BE2C (cell line): ENCODE data around the gene PRR30. TPM values are rescaled to one million over a fixed set of nuclear protein-coding genes. Genes with fewer than 3 reads are reported as not detected.

Experiments
- DNase-seq: peaks from one replicate; pipeline ENCODE4 v3.0.0-alpha.2; 2020
- H3K27me3 ChIP-seq: fragments of 250-450 bp; sonication (Bioruptor Pico); 2 replicates; pipeline ENCODE4 v1.5.1; 2020; ENCODE audit warnings: mild to moderate bottlenecking
- H3K36me3 ChIP-seq: fragments of 250-450 bp; sonication (Bioruptor Pico); 2 replicates; pipeline ENCODE4 v1.5.1; 2020; ENCODE audit warnings: mild to moderate bottlenecking
- H3K4me1 ChIP-seq: fragments of 250-450 bp; sonication (Bioruptor Pico); 2 replicates; pipeline ENCODE4 v1.5.1; 2020
- H3K4me3 ChIP-seq: 2 replicates; pipeline ENCODE4 v1.5.1; 2011; ENCODE audit warnings: low read depth, low read length
- H3K9me3 ChIP-seq: fragments of 250-450 bp; sonication (Bioruptor Pico); 2 replicates; pipeline ENCODE4 v1.5.1; 2020
- polyA plus RNA-seq: library from polyadenylated mRNA; unstranded; fragments of >200 nt; gene quantifications from one replicate; pipeline ENCODE4 v1.2.1, GENCODE V29; 2012; ENCODE audit warnings: low read depth, missing spikeins; ENCODE audit not compliant: insufficient read length, insufficient read depth
- TF ChIP-seq, protein P1 (sequence below): IDR thresholded peaks from 2 replicates; pipeline ENCODE4 v1.5.1; 2012; ENCODE audit warnings: mild to moderate bottlenecking, low read depth, low read length

PRR30 gene
- not detected for polyA plus RNA-seq

GRCh38 chr2:27139310-27139709, at the start of gene PRR30:
Gene PRR30 (minus strand): TSS chr2:27139410. CDS start chr2:27138329, 1,081 bp downstream.
- no peak within 1 kb of the TSS for H3K4me3 ChIP-seq
- H3K27me3 ChIP-seq, result no peaks in the 10 kb centered on the region
- H3K4me1 ChIP-seq, result no peaks in the 10 kb centered on the region
- H3K9me3 ChIP-seq, result no peaks in the 10 kb centered on the region
- H3K36me3 ChIP-seq, result no peaks in the 10 kb centered on the region
- no peak for DNase-seq
- TF ChIP-seq, protein P1, sequence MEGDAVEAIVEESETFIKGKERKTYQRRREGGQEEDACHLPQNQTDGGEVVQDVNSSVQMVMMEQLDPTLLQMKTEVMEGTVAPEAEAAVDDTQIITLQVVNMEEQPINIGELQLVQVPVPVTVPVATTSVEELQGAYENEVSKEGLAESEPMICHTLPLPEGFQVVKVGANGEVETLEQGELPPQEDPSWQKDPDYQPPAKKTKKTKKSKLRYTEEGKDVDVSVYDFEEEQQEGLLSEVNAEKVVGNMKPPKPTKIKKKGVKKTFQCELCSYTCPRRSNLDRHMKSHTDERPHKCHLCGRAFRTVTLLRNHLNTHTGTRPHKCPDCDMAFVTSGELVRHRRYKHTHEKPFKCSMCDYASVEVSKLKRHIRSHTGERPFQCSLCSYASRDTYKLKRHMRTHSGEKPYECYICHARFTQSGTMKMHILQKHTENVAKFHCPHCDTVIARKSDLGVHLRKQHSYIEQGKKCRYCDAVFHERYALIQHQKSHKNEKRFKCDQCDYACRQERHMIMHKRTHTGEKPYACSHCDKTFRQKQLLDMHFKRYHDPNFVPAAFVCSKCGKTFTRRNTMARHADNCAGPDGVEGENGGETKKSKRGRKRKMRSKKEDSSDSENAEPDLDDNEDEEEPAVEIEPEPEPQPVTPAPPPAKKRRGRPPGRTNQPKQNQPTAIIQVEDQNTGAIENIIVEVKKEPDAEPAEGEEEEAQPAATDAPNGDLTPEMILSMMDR, result no peak

DNA sequence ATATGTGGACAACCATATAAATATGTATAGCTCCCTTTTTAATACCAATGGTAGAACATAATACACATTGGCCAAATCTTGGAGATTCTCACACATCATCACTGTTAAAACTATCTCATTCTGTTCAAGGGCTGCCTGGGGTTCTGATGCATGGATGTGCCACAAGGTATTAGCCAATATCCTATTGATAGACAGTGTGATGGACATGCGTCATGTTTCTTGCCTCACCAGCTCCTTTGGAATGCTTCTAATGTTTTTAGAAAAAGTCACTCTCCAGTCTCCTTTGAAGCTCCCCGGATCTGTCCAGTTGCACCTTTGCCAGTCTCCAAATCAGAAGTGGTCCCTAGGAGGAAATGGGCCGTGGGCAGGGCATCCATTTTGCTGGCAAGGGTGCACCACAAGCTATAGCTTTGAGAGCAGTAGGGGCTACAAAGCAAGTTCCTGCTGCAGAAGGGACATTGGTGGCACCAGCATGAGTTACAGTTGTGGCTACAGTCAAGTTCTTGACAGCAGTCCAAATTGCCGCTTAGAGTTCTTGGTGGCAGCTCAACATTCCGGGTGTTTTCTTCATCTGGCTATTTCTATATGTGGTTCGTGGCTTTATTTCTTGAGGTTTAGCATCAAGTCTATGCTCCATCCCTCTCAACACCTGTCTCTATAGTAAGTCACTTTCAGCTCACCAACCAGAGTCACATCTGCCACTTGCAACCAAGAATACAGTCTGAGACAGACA, 47.6 kb upstream of the PRR30 start:
- H3K9me3 ChIP-seq, result no peaks in the 10 kb centered on the region
- H3K27me3 ChIP-seq, result no peaks in the 10 kb centered on the region
- TF ChIP-seq, protein P1, result no peak
- H3K4me1 ChIP-seq, result peaks cover 11% of the 10 kb centered on the region
- DNase-seq, result no peak
- H3K36me3 ChIP-seq, result no peaks in the 10 kb centered on the region
- H3K4me3 ChIP-seq, result no peak overlapping the region

GRCh38 chr2:27185331-27186026, 46.3 kb upstream of the PRR30 start:
- H3K9me3 ChIP-seq, result no peaks in the 10 kb centered on the region
- peaks cover 11% of the 10 kb centered on the region for H3K4me1 ChIP-seq
- TF ChIP-seq, protein P1, result no peak
- H3K4me3 ChIP-seq, result no peak overlapping the region
- no peak for DNase-seq
- H3K36me3 ChIP-seq, result no peaks in the 10 kb centered on the region
- H3K27me3 ChIP-seq, result no peaks in the 10 kb centered on the region

GRCh38 chr2:27184115-27184514, 44.9 kb upstream of the PRR30 start:
- TF ChIP-seq, protein P1, result no peak
- no peak for DNase-seq
- H3K4me3 ChIP-seq, result no peak overlapping the region
- no peaks in the 10 kb centered on the region for H3K9me3 ChIP-seq
- H3K36me3 ChIP-seq, result no peaks in the 10 kb centered on the region
- peaks cover 11% of the 10 kb centered on the region for H3K4me1 ChIP-seq
- no peaks in the 10 kb centered on the region for H3K27me3 ChIP-seq

DNA sequence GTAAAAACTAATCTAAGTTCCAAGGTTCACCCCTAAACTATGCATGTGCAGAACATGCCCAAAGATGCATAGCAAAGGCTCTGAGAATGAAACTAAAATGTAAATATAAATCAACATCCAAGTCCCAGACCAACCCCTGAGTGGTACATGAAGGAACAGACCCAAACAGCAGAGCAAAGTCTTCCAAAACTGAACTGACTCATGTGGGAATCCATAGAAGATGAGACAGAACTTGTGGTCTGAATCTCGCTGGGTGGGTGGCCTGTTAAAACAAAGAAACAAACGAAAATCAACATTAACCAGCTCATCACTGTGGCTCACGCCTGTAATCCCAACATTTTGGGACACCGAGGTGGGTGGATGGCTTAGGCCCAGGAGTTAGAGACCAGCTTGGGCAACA, 43.1 kb upstream of the PRR30 start:
- Histone ChIP-seq H3K27me3 (no peaks in the 10 kb centered on the region), H3K4me3 (no peak overlapping the region), H3K9me3 (no peaks in the 10 kb centered on the region), H3K4me1 (peaks cover 11% of the 10 kb centered on the region), H3K36me3 (no peaks in the 10 kb centered on the region)
- TF ChIP-seq, protein P1, result no peak
- DNase-seq, result no peak
